Thyroid gland (tissue), 4 donors: ENCODE results near the gene MROH7. TPM values are rescaled to one million over a fixed set of nuclear protein-coding genes. Genes with fewer than 3 reads are reported as not detected.

Experiments
- DNase-seq, 2 donors: peaks; one replicate each; pipeline ENCODE4 v3.0.0-alpha.2; 2019
- H3K27ac ChIP-seq, 3 donors: fragments of 200-600 bp; sonication (generic); 1 replicate in 2 of 3; 2 replicates in 1 of 3; pipeline ENCODE4 v1.5.1; 2016 to 2019; ENCODE audit warnings: mild to moderate bottlenecking in 1 of 3, moderate library complexity in 1 of 3
- H3K27me3 ChIP-seq: fragments of 200-600 bp; sonication (generic); one replicate; pipeline ENCODE4 v1.5.1; 2019
- H3K36me3 ChIP-seq, 2 donors: fragments of 200-600 bp; sonication (generic); one replicate each; pipeline ENCODE4 v1.5.1; 2016 to 2019
- H3K4me1 ChIP-seq, 2 donors: fragments of 200-600 bp; sonication (generic); one replicate each; pipeline ENCODE4 v1.5.1; 2017 to 2019
- H3K4me3 ChIP-seq, 3 donors: fragments of 200-600 bp; sonication (generic); replicated peaks in 1 of 3; 1 replicate in 2 of 3; 2 replicates in 1 of 3; pipeline ENCODE4 v1.5.1; 2016; ENCODE audit warnings: mild to moderate bottlenecking in 1 of 3
- H3K9me3 ChIP-seq: fragments of 200-600 bp; sonication (generic); one replicate; pipeline ENCODE4 v1.5.1; 2017
- CTCF ChIP-seq, 6 experiments: fragments of 200-600 bp in 3 of 6; fragments of 450-650 bp in 3 of 6; sonication (generic) in 3 of 6; IDR thresholded peaks; one replicate each; pipeline ENCODE4 v1.5.1; 2016 to 2019; ENCODE audit warnings: antibody characterized with exemption in 6 of 6, mild to moderate bottlenecking in 2 of 6, inconsistent platforms in 1 of 6, moderate library complexity in 1 of 6
- POLR2A ChIP-seq, 2 donors: fragments of 450-650 bp; IDR thresholded peaks; one replicate each; pipeline ENCODE4 v1.6.1; 2017; ENCODE audit warnings: antibody characterized with exemption in 2 of 2, mild to moderate bottlenecking in 2 of 2, moderate library complexity in 1 of 2
- WGBS, 2 donors: methylation state at CpG; one replicate each; pipeline ENCODE4 v1.1.5; 2017; 5-methylcytosine and 5-hydroxymethylcytosine counted together
- intact Hi-C: fragments of 100-400 bp; cut with DNase I; formaldehyde crosslinking; loops from one replicate; pipeline ENCODE4 v1.15.1; 2023
- total RNA-seq, 4 donors: library from RNA; depleted of rRNA; stranded (reverse); fragments of >200 nt; gene quantifications; one replicate each; pipeline ENCODE4 v1.2.3, GENCODE V29; 2016

The MROH7 gene
- total RNA-seq, 4 donors from 2014 or later = 16.7 to 24.1 (median 20.8) TPM

- Histone ChIP-seq H3K36me3 (no peaks in the 10 kb centered on the region), H3K4me1 (no peaks in the 10 kb centered on the region), H3K4me3 (no peak overlapping the region), H3K27me3 (no peaks in the 10 kb centered on the region), H3K27ac (no peak overlapping the region), H3K9me3 (no peaks in the 10 kb centered on the region)
- no peak for TF ChIP-seq CTCF (IDR thresholded peaks at IDR 0.05)
- no peak for TF ChIP-seq POLR2A (IDR thresholded peaks at IDR 0.05)
- no peak for DNase-seq
- intact Hi-C loops = no loop called here
- WGBS, 2 donors = 93 to 94% methylated on average over 14 to 15 of the region's 15 CpGs
Observed at GRCh38 chr1:54695221-54695620, 53.6 kb downstream of the MROH7 start.

- no peaks in the 10 kb centered on the region for H3K4me1 ChIP-seq
- no peak for DNase-seq
- no peak overlapping the region for H3K4me3 ChIP-seq
- no peak overlapping the region for H3K27ac ChIP-seq
- H3K36me3 ChIP-seq = no peaks in the 10 kb centered on the region
- intact Hi-C loops = no loop called here
- H3K9me3 ChIP-seq = no peaks in the 10 kb centered on the region
- H3K27me3 ChIP-seq = no peaks in the 10 kb centered on the region
- 85 to 94% methylated on average over 1 of the region's 1 CpG for WGBS, 2 donors
- no peak for TF ChIP-seq CTCF (IDR thresholded peaks at IDR 0.05)
- no peak for TF ChIP-seq POLR2A (IDR thresholded peaks at IDR 0.05)
Observed at GRCh38 chr1:54695764-54696163, 54.2 kb downstream of the MROH7 start.

GRCh38 chr1:54696262-54696661 lies 54.7 kb downstream of the MROH7 start:
- no peaks in the 10 kb centered on the region for H3K9me3 ChIP-seq
- H3K36me3 ChIP-seq = no peaks in the 10 kb centered on the region
- TF ChIP-seq CTCF (IDR thresholded peaks at IDR 0.05) = no peak
- no peak for TF ChIP-seq POLR2A (IDR thresholded peaks at IDR 0.05)
- no peak overlapping the region for H3K27ac ChIP-seq
- 82 to 89% methylated on average over 3 of the region's 3 CpGs for whole genome bisulfite sequencing, 2 donors
- H3K4me1 ChIP-seq = no peaks in the 10 kb centered on the region
- no peaks in the 10 kb centered on the region for H3K27me3 ChIP-seq
- H3K4me3 ChIP-seq = no peak overlapping the region
- DNase-seq = no peak
- intact Hi-C loops = no loop called here

- Histone ChIP-seq H3K36me3 (no peaks in the 10 kb centered on the region), H3K27me3 (no peaks in the 10 kb centered on the region), H3K27ac (no peak overlapping the region), H3K9me3 (no peaks in the 10 kb centered on the region), H3K4me1 (no peaks in the 10 kb centered on the region), H3K4me3 (no peak overlapping the region)
- no peak for DNase-seq
- TF ChIP-seq CTCF (IDR thresholded peaks at IDR 0.05) = no peak
- no peak for TF ChIP-seq POLR2A (IDR thresholded peaks at IDR 0.05)
- intact Hi-C loops = no loop called here
- 85 to 89% methylated on average over 6 of the region's 6 CpGs for WGBS, 2 donors
Observed at GRCh38 chr1:54697896-54698295, 56.3 kb downstream of the MROH7 start.

- no peak for DNase-seq
- Histone ChIP-seq H3K4me1 (no peaks in the 10 kb centered on the region), H3K9me3 (no peaks in the 10 kb centered on the region), H3K4me3 (no peak overlapping the region), H3K27ac (no peak overlapping the region), H3K36me3 (peaks cover 0 to 3% of the 10 kb centered on the region in 2 donors), H3K27me3 (no peaks in the 10 kb centered on the region)
- WGBS, 2 donors = 68 to 69% methylated on average over 8 of the region's 8 CpGs
- TF ChIP-seq POLR2A (IDR thresholded peaks at IDR 0.05) = no peak
- intact Hi-C loops = no loop called here
Observed at GRCh38 chr1:54698346-54698745, 56.8 kb downstream of the MROH7 start.
